NB4 (cell line): ENCODE measurements around the gene SRGAP1.

Experiments
- DNase-seq: peaks from one replicate; pipeline ENCODE4 v3.0.0; 2010; ENCODE audit warnings: low read depth
- H3K4me3 ChIP-seq: one replicate; pipeline ENCODE4 v1.5.1; 2011; ENCODE audit warnings: mild to moderate bottlenecking, low read depth, low read length, moderate library complexity
- MYC ChIP-seq: IDR thresholded peaks from 2 replicates; pipeline ENCODE4 v1.6.1; 2011; ENCODE audit warnings: low read depth, low read length
- POLR2A ChIP-seq: IDR thresholded peaks from 2 replicates; pipeline ENCODE4 v1.6.1; 2011; ENCODE audit warnings: mild to moderate bottlenecking; ENCODE audit not compliant: insufficient read length; ENCODE audit errors: extremely low read depth
- TF ChIP-seq, protein P1 (sequence below): IDR thresholded peaks from one replicate; pipeline ENCODE4 v1.5.1; 2012; ENCODE audit warnings: low read depth, low read length
- TF ChIP-seq, protein P2 (sequence below): IDR thresholded peaks from 2 replicates; pipeline ENCODE4 v1.6.1; 2011; ENCODE audit warnings: low read depth, low read length

SRGAP1 gene

DNA sequence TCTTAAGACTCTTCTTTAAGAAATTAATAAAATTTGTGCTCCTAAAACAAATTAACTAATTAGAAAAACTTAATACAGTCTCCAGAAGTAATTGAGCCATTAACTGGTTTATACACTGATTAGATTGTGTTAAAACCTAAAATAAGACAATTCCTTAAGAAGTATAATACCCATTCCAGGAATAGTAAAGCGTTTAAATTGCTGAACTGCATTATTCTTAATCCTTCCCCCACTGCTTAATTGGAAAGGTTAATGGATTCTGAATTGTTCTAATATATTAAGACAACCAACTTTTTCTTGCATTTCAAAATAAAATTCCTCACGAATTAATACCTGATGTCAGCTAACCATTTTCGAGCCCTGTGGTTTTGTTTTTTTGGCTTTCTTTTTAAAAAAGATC lies 249.2 kb downstream of the SRGAP1 start:
- H3K4me3 ChIP-seq: no peak overlapping the region
- TF ChIP-seq, protein P1, sequence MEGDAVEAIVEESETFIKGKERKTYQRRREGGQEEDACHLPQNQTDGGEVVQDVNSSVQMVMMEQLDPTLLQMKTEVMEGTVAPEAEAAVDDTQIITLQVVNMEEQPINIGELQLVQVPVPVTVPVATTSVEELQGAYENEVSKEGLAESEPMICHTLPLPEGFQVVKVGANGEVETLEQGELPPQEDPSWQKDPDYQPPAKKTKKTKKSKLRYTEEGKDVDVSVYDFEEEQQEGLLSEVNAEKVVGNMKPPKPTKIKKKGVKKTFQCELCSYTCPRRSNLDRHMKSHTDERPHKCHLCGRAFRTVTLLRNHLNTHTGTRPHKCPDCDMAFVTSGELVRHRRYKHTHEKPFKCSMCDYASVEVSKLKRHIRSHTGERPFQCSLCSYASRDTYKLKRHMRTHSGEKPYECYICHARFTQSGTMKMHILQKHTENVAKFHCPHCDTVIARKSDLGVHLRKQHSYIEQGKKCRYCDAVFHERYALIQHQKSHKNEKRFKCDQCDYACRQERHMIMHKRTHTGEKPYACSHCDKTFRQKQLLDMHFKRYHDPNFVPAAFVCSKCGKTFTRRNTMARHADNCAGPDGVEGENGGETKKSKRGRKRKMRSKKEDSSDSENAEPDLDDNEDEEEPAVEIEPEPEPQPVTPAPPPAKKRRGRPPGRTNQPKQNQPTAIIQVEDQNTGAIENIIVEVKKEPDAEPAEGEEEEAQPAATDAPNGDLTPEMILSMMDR: no peak
- TF ChIP-seq, protein P2, sequence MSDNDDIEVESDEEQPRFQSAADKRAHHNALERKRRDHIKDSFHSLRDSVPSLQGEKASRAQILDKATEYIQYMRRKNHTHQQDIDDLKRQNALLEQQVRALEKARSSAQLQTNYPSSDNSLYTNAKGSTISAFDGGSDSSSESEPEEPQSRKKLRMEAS: no peak
- no peak for TF ChIP-seq POLR2A
- no peak for TF ChIP-seq MYC
- DNase-seq: no peak

DNA sequence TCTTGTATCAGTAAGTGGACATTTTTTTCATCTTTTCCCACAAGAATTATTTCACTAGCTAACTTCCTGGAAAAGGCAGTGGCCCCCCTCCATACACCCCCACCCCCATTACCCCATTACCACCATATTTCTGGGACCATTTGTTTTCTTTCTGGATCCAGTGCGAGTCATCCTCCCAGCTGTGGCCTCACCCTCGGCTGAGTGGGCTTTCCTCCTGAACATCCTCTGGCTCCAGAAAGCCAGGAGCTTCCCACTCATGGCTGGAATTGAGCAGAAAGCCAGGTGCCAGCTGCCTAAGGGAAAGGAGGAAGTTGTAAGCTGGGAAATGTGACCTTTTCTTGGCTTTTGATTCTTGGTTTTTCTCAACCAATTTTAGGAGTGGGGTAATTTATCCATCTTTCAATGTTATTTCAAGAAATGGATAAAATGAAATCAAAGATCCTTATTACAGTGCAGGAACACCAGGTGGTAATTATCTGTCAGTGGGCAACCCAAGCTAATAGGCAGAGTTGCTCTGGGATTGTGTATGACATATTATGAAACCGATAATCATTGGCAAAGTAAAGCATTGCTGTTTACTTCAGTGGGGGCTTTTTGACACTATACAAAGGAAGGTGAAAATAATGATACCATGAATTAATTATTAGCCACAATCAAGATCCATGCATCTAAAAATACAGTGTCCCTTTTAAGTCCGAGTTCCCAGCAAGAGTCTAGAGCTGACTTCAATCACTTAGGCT lies 253.0 kb downstream of the SRGAP1 start:
- TF ChIP-seq, protein P1: no peak
- TF ChIP-seq POLR2A (no peak), MYC (no peak)
- TF ChIP-seq, protein P2: no peak
- no peak overlapping the region for H3K4me3 ChIP-seq
- DNase-seq: no peak

DNA sequence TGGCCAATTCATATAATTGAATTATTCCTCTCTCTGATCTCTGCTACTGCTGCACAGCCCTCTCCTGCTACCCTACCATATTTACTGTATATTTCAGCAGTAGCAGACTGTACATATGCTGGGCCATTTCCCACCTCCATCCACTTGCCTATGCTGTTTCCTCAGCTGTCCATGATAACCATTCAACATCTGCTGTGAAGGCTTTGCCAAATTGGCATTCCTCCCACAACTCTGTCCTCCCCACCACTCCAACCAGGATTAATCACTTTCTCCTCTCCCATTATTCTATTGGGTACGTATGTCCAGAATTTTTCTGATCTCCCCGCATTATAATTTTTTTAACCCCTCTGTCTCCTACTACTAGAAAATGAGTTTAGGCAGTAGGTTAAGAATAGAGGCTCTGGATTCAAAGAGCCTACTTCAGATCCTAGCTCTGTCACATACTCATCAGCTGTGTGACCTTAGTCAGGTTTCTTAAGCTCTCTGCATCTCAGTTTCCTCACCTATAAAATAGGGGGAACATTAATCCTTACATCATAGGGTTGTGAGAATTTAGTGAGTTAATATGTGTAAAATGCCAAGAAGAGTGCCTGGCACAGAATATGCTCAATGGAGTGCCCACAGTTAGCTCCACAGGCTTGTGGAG lies 254.3 kb downstream of the SRGAP1 start:
- H3K4me3 ChIP-seq: no peak overlapping the region
- DNase-seq: no peak
- TF ChIP-seq, protein P1: no peak

- TF ChIP-seq, protein P1: no peak
- TF ChIP-seq MYC: no peak
- TF ChIP-seq, protein P2: no peak
- TF ChIP-seq POLR2A: no peak
- no peak for DNase-seq
- H3K4me3 ChIP-seq: no peak overlapping the region
These were observed 254.9 kb downstream of the SRGAP1 start for GRCh38 chr12:64099397-64099796.

GRCh38 chr12:64102339-64102738 lies 257.8 kb downstream of the SRGAP1 start:
- TF ChIP-seq MYC: no peak
- TF ChIP-seq, protein P2: no peak
- no peak for TF ChIP-seq POLR2A
- TF ChIP-seq, protein P1: no peak
- H3K4me3 ChIP-seq: no peak overlapping the region
- peak; percentile 63 for DNase-seq
